Measurements from ENCODE around the gene KRTAP2-3. TPM values are rescaled to one million over a fixed set of nuclear protein-coding genes. Genes with fewer than 3 reads are reported as not detected.

Gene KRTAP2-3
- total RNA-seq, 2 experiments from 2014 or later: not detected

DNA sequence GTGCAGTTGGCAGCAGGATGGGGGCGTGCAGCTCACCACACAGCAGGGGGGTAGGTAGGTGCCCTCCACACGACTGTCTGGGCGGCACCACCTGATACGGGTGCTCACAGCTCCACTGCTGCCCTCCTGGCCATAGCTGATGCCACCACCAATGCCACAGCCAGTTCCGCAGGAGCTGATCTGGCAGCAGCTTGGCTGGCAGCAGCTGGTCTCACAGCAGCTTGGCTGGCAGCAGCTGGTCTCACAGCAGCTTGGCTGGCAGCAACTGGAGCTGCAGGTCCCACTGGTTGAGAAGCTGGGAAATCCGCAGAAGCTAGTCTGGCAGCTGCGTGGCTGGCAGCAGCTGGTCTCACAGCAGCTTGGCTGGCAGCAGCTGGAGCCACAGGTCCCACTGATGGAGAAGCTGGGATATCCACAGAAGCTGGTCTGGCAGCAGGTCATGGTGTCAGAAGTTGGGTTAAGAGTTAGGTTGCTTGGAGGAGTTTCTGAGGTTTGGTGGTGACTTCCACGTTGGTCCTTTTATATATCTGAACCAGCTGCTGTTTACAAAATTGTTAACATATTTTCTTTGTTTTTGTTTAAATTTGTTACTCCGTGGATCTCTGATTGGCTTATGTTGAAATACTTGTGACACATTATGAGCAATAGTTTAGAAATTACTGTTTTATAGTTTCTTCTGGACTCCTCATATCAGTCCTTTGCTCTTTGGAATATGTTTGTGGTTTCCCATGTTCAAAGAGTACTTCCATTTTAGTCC is 33.0 kb downstream of the KRTAP2-3 start, which contains the start of gene KRTAP1-5:
Gene KRTAP1-5 (minus strand): TSS at position 494 of the 757 bp plus-strand sequence. CDS start 53 bp downstream, at position 441.
- Histone ChIP-seq H3K36me3 (ENCODE audit: insufficient read depth, low read length) (no peaks in the 10 kb centered on the region), H2AFZ (ENCODE audit: low read length) (no peak within 1 kb of the TSS), H3K4me1 (ENCODE audit: insufficient read depth, low read length, poor library complexity, severe bottlenecking) (no peaks in the 10 kb centered on the region), H3K27ac (ENCODE audit: low read depth, low read length, poor library complexity, severe bottlenecking) (no peak within 1 kb of the TSS), H3K4me2 (ENCODE audit: low read length) (no peak within 1 kb of the TSS), H3K9me3 (ENCODE audit: low read length) (no peaks in the 10 kb centered on the region), H3K79me2 (ENCODE audit: insufficient read depth, low read depth, low read length) (no peaks in the 10 kb centered on the region), H3K9me2 (ENCODE audit: insufficient read depth, low read length) (no peaks in the 10 kb centered on the region), H4K20me1 (ENCODE audit: insufficient read depth, low read length) (no peaks in the 10 kb centered on the region), H3K4me3 (ENCODE audit: low read depth, low read length, poor library complexity, severe bottlenecking) (no peak within 1 kb of the TSS)
- intact Hi-C loops (cut with micrococcal nuclease; ENCODE audit: unreplicated experiment): no loop called here
- ChIA-PET CTCF (ENCODE audit: unreplicated experiment) (no interaction called here), POLR2A (no interaction called here)
- TF ChIP-seq, protein P1, sequence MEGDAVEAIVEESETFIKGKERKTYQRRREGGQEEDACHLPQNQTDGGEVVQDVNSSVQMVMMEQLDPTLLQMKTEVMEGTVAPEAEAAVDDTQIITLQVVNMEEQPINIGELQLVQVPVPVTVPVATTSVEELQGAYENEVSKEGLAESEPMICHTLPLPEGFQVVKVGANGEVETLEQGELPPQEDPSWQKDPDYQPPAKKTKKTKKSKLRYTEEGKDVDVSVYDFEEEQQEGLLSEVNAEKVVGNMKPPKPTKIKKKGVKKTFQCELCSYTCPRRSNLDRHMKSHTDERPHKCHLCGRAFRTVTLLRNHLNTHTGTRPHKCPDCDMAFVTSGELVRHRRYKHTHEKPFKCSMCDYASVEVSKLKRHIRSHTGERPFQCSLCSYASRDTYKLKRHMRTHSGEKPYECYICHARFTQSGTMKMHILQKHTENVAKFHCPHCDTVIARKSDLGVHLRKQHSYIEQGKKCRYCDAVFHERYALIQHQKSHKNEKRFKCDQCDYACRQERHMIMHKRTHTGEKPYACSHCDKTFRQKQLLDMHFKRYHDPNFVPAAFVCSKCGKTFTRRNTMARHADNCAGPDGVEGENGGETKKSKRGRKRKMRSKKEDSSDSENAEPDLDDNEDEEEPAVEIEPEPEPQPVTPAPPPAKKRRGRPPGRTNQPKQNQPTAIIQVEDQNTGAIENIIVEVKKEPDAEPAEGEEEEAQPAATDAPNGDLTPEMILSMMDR (conservative IDR thresholded peaks at IDR 0.05; ENCODE audit: low read length): no peak
- no peak for TF ChIP-seq EZH2phosphoT487 (IDR thresholded peaks at IDR 0.05; ENCODE audit: borderline replicate concordance, low read depth, low read length)
- DNase-seq (ENCODE audit: low spot score): no peak
- no TSS peak for BruUV-seq (replicated peaks)

GRCh38 chr17:41024697-41025096 is 35.2 kb downstream of the KRTAP2-3 start:
- Histone ChIP-seq H3K9me3 (ENCODE audit: low read length) (no peaks in the 10 kb centered on the region), H3K79me2 (ENCODE audit: insufficient read depth, low read depth, low read length) (no peaks in the 10 kb centered on the region), H4K20me1 (ENCODE audit: insufficient read depth, low read length) (no peaks in the 10 kb centered on the region), H3K36me3 (ENCODE audit: insufficient read depth, low read length) (no peaks in the 10 kb centered on the region), H3K4me1 (ENCODE audit: insufficient read depth, low read length, poor library complexity, severe bottlenecking) (no peaks in the 10 kb centered on the region), H3K4me3 (ENCODE audit: low read depth, low read length, poor library complexity, severe bottlenecking) (no peak overlapping the region), H2AFZ (ENCODE audit: low read length) (no peak overlapping the region), H3K9me2 (ENCODE audit: insufficient read depth, low read length) (no peaks in the 10 kb centered on the region), H3K27ac (ENCODE audit: low read depth, low read length, poor library complexity, severe bottlenecking) (no peak overlapping the region), H3K4me2 (ENCODE audit: low read length) (no peak overlapping the region)
- BruUV-seq (replicated peaks): no TSS peak
- CTCF ChIA-PET (ENCODE audit: unreplicated experiment): no interaction called here
- DNase-seq (ENCODE audit: low spot score): no peak
- POLR2A ChIA-PET: interaction anchor here (0.7 kb wide), 1 partner anchor 19 kb away, joined by 3 read pairs; no protein-coding TSS in a partner anchor
- intact Hi-C loops (cut with micrococcal nuclease; ENCODE audit: unreplicated experiment): no loop called here
- TF ChIP-seq, protein P1 (conservative IDR thresholded peaks at IDR 0.05; ENCODE audit: low read length): no peak
- no peak for TF ChIP-seq EZH2phosphoT487 (IDR thresholded peaks at IDR 0.05; ENCODE audit: borderline replicate concordance, low read depth, low read length)

DNA sequence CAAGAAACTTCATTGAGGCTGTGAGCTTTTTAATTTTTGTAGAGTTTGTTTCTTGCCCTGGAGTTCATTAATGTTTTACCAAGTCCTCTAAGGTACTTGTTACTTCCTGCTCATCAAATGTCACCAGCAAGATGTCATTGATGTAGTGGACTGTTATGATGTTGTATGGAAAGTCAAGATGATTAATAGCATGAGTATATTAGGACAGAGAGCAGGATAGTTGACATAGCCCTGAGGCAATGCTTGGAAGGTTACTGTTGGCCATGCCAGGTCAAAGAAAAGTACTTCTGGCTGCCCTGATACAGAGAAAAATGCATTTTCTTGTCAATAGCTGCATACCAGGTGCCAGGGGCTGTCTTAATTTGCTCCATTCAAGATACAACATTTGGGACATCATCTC is 39.6 kb downstream of the KRTAP2-3 start:
- ChIA-PET CTCF (ENCODE audit: unreplicated experiment) (no interaction called here), POLR2A (interaction anchor here (0.7 kb wide), 1 partner anchor 70 kb away, joined by 3 read pairs; no protein-coding TSS in a partner anchor)
- no TSS peak for BruUV-seq (replicated peaks)
- no peak for TF ChIP-seq EZH2phosphoT487 (IDR thresholded peaks at IDR 0.05; ENCODE audit: borderline replicate concordance, low read depth, low read length)
- TF ChIP-seq, protein P1 (conservative IDR thresholded peaks at IDR 0.05; ENCODE audit: low read length): no peak
- H4K20me1 ChIP-seq (ENCODE audit: insufficient read depth, low read length): no peaks in the 10 kb centered on the region
- H3K36me3 ChIP-seq (ENCODE audit: insufficient read depth, low read length): no peaks in the 10 kb centered on the region
- no peaks in the 10 kb centered on the region for H3K4me1 ChIP-seq (ENCODE audit: insufficient read depth, low read length, poor library complexity, severe bottlenecking)
- no peak overlapping the region for H2AFZ ChIP-seq (ENCODE audit: low read length)
- H3K9me3 ChIP-seq (ENCODE audit: low read length): no peaks in the 10 kb centered on the region
- H3K4me2 ChIP-seq (ENCODE audit: low read length): no peak overlapping the region
- H3K4me3 ChIP-seq (ENCODE audit: low read depth, low read length, poor library complexity, severe bottlenecking): no peak overlapping the region
- H3K27ac ChIP-seq (ENCODE audit: low read depth, low read length, poor library complexity, severe bottlenecking): no peak overlapping the region
- no peak for DNase-seq (ENCODE audit: low spot score)
- intact Hi-C loops (cut with micrococcal nuclease; ENCODE audit: unreplicated experiment): no loop called here
- no peaks in the 10 kb centered on the region for H3K9me2 ChIP-seq (ENCODE audit: insufficient read depth, low read length)
- H3K79me2 ChIP-seq (ENCODE audit: insufficient read depth, low read depth, low read length): no peaks in the 10 kb centered on the region

Measured in OCI-LY7 (cell line).